OCI-LY3 (cell line): ENCODE measurements around the gene ALDH5A1.

Experiments
- H2AFZ ChIP-seq: fragments of 200-600, 300-600 bp; shearing (Covaris generic); 2 replicates; pipeline ENCODE4 v1.6.0; 2014; ENCODE audit warnings: antibody characterized with exemption, low read depth, low read length
- H3K27ac ChIP-seq: fragments of 200-600, 300-600 bp; sonication (generic); 2 replicates; pipeline ENCODE4 v1.5.1; 2014; ENCODE audit warnings: mild to moderate bottlenecking, low read length, moderate library complexity, mixed read lengths
- H3K27me3 ChIP-seq: fragments of 200-600, 300-600 bp; sonication (generic); 2 replicates; pipeline ENCODE4 v1.6.1; 2014; ENCODE audit warnings: low read depth, low read length, mixed read lengths
- H3K36me3 ChIP-seq: fragments of 200-600, 300-600 bp; sonication (generic); replicated peaks from 2 replicates; pipeline ENCODE3; 2014; ENCODE audit warnings: low read depth, low read length, mixed read lengths
- H3K4me1 ChIP-seq: fragments of 300-600, 200-600 bp; sonication (generic); 2 replicates; pipeline ENCODE4 v1.6.1; 2014; ENCODE audit warnings: low read length, mixed read lengths
- H3K4me2 ChIP-seq: fragments of 200-600, 300-600 bp; sonication (generic); 2 replicates; pipeline ENCODE4 v1.6.1; 2014; ENCODE audit warnings: low read length, mixed read lengths
- H3K4me3 ChIP-seq: fragments of 300-600, 200-600 bp; sonication (generic); 2 replicates; pipeline ENCODE4 v1.5.1; 2014; ENCODE audit warnings: antibody characterized with exemption, mild to moderate bottlenecking, low read length, moderate library complexity
- H3K79me2 ChIP-seq: fragments of 300-600, 200-600 bp; shearing (Covaris generic); 2 replicates; pipeline ENCODE4 v1.6.1; 2014; ENCODE audit warnings: mild to moderate bottlenecking, low read length, mixed read lengths
- H3K9ac ChIP-seq: fragments of 300-600, 200-600 bp; shearing (Covaris generic); 2 replicates; pipeline ENCODE4 v1.6.0; 2014; ENCODE audit warnings: mild to moderate bottlenecking, low read length, moderate library complexity
- H3K9me3 ChIP-seq: fragments of 200-600, 300-600 bp; shearing (Covaris generic); 2 replicates; pipeline ENCODE4 v1.6.1; 2014; ENCODE audit warnings: low read length, mixed read lengths; ENCODE audit not compliant: insufficient read depth
- H4K20me1 ChIP-seq: fragments of 200-600, 300-600 bp; sonication (generic); 2 replicates; pipeline ENCODE4 v1.6.1; 2016; ENCODE audit warnings: low read length, mixed read lengths; ENCODE audit not compliant: insufficient read depth
- EZH2phosphoT487 ChIP-seq: fragments of 200-600 bp; shearing (Covaris generic); IDR thresholded peaks from 2 replicates; pipeline ENCODE4 v1.6.1; 2018; ENCODE audit warnings: antibody characterized with exemption, mixed run types, low read depth
- TF ChIP-seq, protein P1 (sequence below): fragments of 200-600, 300-600 bp; sonication (generic); IDR thresholded peaks from 2 replicates; pipeline ENCODE4 v1.5.1; 2014; ENCODE audit warnings: antibody characterized with exemption, low read length, low read depth

Gene ALDH5A1

DNA sequence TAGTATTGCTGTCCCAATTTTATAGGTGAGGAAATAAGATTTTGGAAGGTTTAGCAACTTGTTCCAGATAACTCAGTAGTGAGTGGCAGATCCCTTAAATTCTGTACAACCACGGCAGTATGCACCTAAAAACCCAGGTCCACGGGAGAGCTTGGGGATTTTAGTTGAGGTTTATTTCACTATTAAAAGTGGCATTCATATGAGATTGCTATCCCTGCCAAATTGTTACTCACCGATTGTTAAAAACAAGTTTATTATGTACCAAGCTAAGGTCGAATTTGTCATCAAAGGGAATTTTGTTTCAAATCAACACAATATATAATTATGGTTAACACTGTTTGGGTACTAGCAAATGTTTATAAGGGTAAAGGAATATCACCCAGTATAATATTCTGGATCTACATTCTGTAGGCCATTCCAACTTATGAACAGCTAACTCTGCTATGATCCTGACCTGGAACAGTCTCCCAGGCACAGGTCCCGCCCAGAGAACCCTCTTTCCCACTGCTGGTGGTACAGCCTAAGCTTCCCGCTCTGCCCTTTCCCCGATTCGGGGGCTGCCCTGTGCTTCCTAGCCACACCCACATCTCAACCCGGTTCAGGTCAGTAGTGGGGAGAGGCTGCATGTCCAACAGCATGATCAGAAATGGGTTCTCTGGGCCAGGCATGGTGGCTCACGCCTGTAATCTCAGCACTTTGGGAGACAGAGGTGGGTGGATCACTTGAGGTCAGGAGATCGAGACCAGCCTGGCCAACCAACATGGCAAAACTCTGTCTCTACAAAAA is 30.3 kb upstream of the ALDH5A1 start:
- Histone ChIP-seq H3K36me3 (no peaks in the 10 kb centered on the region), H2AFZ (no peak overlapping the region), H3K4me3 (no peak overlapping the region), H3K27ac (no peak overlapping the region), H3K4me2 (no peak overlapping the region), H3K79me2 (no peaks in the 10 kb centered on the region), H3K4me1 (no peaks in the 10 kb centered on the region), H3K9me3 (no peaks in the 10 kb centered on the region), H3K9ac (no peak overlapping the region), H4K20me1 (no peaks in the 10 kb centered on the region), H3K27me3 (no peaks in the 10 kb centered on the region)
- no peak for TF ChIP-seq EZH2phosphoT487
- TF ChIP-seq, protein P1, sequence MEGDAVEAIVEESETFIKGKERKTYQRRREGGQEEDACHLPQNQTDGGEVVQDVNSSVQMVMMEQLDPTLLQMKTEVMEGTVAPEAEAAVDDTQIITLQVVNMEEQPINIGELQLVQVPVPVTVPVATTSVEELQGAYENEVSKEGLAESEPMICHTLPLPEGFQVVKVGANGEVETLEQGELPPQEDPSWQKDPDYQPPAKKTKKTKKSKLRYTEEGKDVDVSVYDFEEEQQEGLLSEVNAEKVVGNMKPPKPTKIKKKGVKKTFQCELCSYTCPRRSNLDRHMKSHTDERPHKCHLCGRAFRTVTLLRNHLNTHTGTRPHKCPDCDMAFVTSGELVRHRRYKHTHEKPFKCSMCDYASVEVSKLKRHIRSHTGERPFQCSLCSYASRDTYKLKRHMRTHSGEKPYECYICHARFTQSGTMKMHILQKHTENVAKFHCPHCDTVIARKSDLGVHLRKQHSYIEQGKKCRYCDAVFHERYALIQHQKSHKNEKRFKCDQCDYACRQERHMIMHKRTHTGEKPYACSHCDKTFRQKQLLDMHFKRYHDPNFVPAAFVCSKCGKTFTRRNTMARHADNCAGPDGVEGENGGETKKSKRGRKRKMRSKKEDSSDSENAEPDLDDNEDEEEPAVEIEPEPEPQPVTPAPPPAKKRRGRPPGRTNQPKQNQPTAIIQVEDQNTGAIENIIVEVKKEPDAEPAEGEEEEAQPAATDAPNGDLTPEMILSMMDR: no peak

DNA sequence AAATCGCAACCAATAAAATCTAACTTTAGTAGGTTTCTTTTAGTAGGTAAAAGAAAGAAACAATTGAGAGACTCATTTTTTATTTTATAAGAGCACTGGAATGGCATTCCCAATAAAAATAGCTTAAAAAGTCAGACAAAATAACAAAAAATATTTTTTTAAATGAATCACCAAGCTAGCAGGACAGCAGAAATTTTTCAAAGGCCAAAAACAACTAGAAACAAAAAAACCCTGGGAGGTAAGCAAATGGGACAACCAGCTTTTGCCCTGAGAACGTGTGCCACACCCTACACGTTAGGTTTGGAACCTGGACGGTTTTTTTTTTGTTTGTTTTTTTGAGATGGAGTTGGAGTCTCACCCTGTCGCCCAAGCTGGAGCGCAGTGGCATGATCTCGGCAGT is 25.0 kb upstream of the ALDH5A1 start:
- no peak overlapping the region for H3K4me3 ChIP-seq
- no peak overlapping the region for H3K27ac ChIP-seq
- no peaks in the 10 kb centered on the region for H4K20me1 ChIP-seq
- no peaks in the 10 kb centered on the region for H3K27me3 ChIP-seq
- no peak overlapping the region for H3K9ac ChIP-seq
- no peaks in the 10 kb centered on the region for H3K9me3 ChIP-seq
- H3K4me1 ChIP-seq: no peaks in the 10 kb centered on the region
- no peaks in the 10 kb centered on the region for H3K79me2 ChIP-seq
- H3K4me2 ChIP-seq: no peak overlapping the region
- TF ChIP-seq, protein P1: no peak
- TF ChIP-seq EZH2phosphoT487: no peak
- no peaks in the 10 kb centered on the region for H3K36me3 ChIP-seq
- H2AFZ ChIP-seq: no peak overlapping the region

DNA sequence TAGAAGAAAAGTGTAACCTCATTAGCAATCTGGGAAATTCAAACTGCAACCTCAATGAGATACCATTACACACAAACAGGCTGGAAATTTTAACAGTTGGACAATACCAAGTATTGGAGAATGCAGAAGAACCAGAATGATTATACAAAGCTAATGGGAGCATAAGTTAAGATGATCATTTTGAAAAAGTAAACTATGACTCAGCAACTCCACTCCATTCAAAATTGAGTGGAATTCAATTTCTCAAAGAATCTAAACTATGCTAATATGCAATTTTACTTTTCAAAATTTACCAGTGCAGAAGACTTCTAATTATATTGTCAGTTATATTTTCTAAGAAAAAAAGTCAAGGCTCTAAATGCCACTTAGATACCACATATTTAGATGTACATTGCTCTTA is 22.6 kb upstream of the ALDH5A1 start:
- Histone ChIP-seq H3K4me3 (no peak overlapping the region), H4K20me1 (no peaks in the 10 kb centered on the region), H3K79me2 (no peaks in the 10 kb centered on the region), H3K36me3 (no peaks in the 10 kb centered on the region), H3K4me1 (no peaks in the 10 kb centered on the region), H2AFZ (no peak overlapping the region), H3K9me3 (no peaks in the 10 kb centered on the region), H3K4me2 (no peak overlapping the region), H3K27me3 (no peaks in the 10 kb centered on the region), H3K27ac (no peak overlapping the region), H3K9ac (no peak overlapping the region)
- TF ChIP-seq, protein P1: no peak
- no peak for TF ChIP-seq EZH2phosphoT487

DNA sequence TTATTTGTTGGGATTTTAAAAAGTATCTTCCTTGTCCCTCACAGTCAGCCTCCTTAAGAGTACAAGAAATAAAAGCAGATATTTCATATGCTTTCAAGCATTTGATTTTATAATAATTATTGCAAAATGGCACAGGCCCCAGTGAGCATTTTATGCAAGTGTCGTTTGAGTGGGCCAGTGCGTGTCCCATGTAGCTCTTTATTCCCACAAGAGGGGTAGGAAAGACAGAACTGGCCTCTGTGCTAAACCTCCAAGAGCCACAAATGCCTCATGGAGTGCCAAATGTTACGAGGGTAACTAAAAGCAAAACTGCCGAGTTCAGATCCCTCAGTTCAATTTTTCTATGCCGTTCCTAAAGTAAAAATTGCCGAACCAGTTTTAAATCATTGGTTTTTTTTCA is 18.1 kb upstream of the ALDH5A1 start:
- TF ChIP-seq, protein P1: no peak
- no peak for TF ChIP-seq EZH2phosphoT487
- Histone ChIP-seq H3K4me2 (no peak overlapping the region), H3K9me3 (no peaks in the 10 kb centered on the region), H3K4me3 (no peak overlapping the region), H3K79me2 (no peaks in the 10 kb centered on the region), H3K36me3 (peaks cover 3% of the 10 kb centered on the region), H3K27ac (no peak overlapping the region), H4K20me1 (no peaks in the 10 kb centered on the region), H3K4me1 (no peaks in the 10 kb centered on the region), H3K9ac (no peak overlapping the region), H3K27me3 (no peaks in the 10 kb centered on the region), H2AFZ (no peak overlapping the region)
